ENCODE data around the gene MGRN1.

Gene MGRN1

GRCh38 chr16:4693296-4693955, 68.8 kb downstream of the MGRN1 start, which contains the start of gene NUDT16L1 (continued):
- TF ChIP-seq ZBTB44 (tag by site-specific recombination; IDR thresholded peaks at IDR 0.05) (no peak), SETDB1 (IDR thresholded peaks at IDR 0.05; ENCODE audit: insufficient read length, low read length) (no peak), ZNF580 (tag by site-specific recombination; IDR thresholded peaks at IDR 0.05) (no peak), ZNF24 (tag by site-specific recombination; IDR thresholded peaks at IDR 0.05) (no peak), ZNF449 (tag by site-specific recombination; IDR thresholded peaks at IDR 0.05) (no peak), ZNF629 (tag by site-specific recombination; IDR thresholded peaks at IDR 0.05) (no peak), ZNF354C (tag by site-specific recombination; IDR thresholded peaks at IDR 0.05; ENCODE audit: borderline replicate concordance, low read depth) (no peak), RBAK (tag by site-specific recombination; IDR thresholded peaks at IDR 0.05) (no peak), ZNF423 (tag by site-specific recombination; IDR thresholded peaks at IDR 0.05) (no peak), CTCF (tag by site-specific recombination; IDR thresholded peaks at IDR 0.05) (peak; percentile 44; the same call in 1 of the 2 replicates), FEZF1 (tag by site-specific recombination; IDR thresholded peaks at IDR 0.05) (no peak), ZNF248 (tag by site-specific recombination; IDR thresholded peaks at IDR 0.05) (no peak), ZSCAN30 (tag by site-specific recombination; IDR thresholded peaks at IDR 0.05) (0 out of 2 replicates have a peak, but pooled peaks have one; percentile 16), WT1 (tag by site-specific recombination; IDR thresholded peaks at IDR 0.05) (no peak), ZNF214 (tag by site-specific recombination; IDR thresholded peaks at IDR 0.05; ENCODE audit: borderline replicate concordance) (no peak), ZNF202 (tag by site-specific recombination; IDR thresholded peaks at IDR 0.05; ENCODE audit: borderline replicate concordance) (no peak), ZNF366 (tag by site-specific recombination; conservative IDR thresholded peaks at IDR 0.05) (no peak), HOXD13 (CRISPR knock-in tag; IDR thresholded peaks at IDR 0.05; ENCODE audit: borderline replicate concordance) (no peak), SCRT1 (tag by site-specific recombination; IDR thresholded peaks at IDR 0.05; ENCODE audit: borderline replicate concordance) (no peak), SALL2 (tag by site-specific recombination; IDR thresholded peaks at IDR 0.05; ENCODE audit: borderline replicate concordance) (no peak), ZNF416 (tag by site-specific recombination; IDR thresholded peaks at IDR 0.05) (no peak), ZNF23 (tag by site-specific recombination; IDR thresholded peaks at IDR 0.05; ENCODE audit: borderline replicate concordance) (no peak), ZNF664 (tag by site-specific recombination; IDR thresholded peaks at IDR 0.05) (no peak), ZNF155 (tag by site-specific recombination; IDR thresholded peaks at IDR 0.05) (no peak)
- TF ChIP-seq, protein P1, sequence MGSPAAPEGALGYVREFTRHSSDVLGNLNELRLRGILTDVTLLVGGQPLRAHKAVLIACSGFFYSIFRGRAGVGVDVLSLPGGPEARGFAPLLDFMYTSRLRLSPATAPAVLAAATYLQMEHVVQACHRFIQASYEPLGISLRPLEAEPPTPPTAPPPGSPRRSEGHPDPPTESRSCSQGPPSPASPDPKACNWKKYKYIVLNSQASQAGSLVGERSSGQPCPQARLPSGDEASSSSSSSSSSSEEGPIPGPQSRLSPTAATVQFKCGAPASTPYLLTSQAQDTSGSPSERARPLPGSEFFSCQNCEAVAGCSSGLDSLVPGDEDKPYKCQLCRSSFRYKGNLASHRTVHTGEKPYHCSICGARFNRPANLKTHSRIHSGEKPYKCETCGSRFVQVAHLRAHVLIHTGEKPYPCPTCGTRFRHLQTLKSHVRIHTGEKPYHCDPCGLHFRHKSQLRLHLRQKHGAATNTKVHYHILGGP (tag by site-specific recombination; IDR thresholded peaks at IDR 0.05): no peak
- TF ChIP-seq, protein P2, sequence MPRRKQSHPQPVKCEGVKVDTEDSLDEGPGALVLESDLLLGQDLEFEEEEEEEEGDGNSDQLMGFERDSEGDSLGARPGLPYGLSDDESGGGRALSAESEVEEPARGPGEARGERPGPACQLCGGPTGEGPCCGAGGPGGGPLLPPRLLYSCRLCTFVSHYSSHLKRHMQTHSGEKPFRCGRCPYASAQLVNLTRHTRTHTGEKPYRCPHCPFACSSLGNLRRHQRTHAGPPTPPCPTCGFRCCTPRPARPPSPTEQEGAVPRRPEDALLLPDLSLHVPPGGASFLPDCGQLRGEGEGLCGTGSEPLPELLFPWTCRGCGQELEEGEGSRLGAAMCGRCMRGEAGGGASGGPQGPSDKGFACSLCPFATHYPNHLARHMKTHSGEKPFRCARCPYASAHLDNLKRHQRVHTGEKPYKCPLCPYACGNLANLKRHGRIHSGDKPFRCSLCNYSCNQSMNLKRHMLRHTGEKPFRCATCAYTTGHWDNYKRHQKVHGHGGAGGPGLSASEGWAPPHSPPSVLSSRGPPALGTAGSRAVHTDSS (tag by site-specific recombination; IDR thresholded peaks at IDR 0.05): no peak
- TF ChIP-seq, protein P3, sequence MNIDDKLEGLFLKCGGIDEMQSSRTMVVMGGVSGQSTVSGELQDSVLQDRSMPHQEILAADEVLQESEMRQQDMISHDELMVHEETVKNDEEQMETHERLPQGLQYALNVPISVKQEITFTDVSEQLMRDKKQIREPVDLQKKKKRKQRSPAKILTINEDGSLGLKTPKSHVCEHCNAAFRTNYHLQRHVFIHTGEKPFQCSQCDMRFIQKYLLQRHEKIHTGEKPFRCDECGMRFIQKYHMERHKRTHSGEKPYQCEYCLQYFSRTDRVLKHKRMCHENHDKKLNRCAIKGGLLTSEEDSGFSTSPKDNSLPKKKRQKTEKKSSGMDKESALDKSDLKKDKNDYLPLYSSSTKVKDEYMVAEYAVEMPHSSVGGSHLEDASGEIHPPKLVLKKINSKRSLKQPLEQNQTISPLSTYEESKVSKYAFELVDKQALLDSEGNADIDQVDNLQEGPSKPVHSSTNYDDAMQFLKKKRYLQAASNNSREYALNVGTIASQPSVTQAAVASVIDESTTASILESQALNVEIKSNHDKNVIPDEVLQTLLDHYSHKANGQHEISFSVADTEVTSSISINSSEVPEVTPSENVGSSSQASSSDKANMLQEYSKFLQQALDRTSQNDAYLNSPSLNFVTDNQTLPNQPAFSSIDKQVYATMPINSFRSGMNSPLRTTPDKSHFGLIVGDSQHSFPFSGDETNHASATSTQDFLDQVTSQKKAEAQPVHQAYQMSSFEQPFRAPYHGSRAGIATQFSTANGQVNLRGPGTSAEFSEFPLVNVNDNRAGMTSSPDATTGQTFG (tag by site-specific recombination; IDR thresholded peaks at IDR 0.05; ENCODE audit: borderline replicate concordance): no peak
